Stimulated activated CD8-positive, alpha-beta memory T cell treated with anti-CD3 and anti-CD28 coated beads, Interleukin-7, amount 100 ng/mL, for 48 hours (primary cell): Measurements from ENCODE around the gene GJB6.

Experiments used
- DNase-seq, 2 donors: peaks; one replicate each; pipeline ENCODE4 v3.0.0-alpha.2; 2020; ENCODE audit warnings: low read depth in 1 of 2; ENCODE audit errors: extremely low read depth in 1 of 2

Gene GJB6

GRCh38 chr13:20227730-20228129 lies 4.4 kb downstream of the GJB6 start:
- no peak for DNase-seq

DNA sequence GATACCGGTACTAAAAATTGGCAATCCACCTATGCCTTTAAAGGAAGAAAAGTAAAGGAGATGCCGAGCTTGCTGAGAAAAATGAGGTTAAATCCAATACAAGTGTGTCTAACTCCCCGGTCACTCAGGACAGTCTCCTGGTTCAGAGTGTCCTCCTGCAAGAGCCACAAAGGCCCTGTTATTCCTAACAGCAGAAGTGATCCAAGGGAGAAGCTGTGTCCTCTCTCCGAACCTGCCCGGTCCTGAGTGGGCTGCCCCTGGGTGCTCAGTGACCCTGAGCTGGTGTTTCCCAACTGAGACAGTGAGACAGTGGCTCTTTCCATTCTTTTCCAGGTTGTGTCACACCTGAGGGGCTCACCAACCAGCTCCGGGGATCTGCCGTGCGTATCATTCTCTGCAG lies 4.8 kb downstream of the GJB6 start:
- DNase-seq, result no peak

GRCh38 chr13:20222553-20222952 lies 9.6 kb downstream of the GJB6 start:
- DNase-seq, result no peak

GRCh38 chr13:20221772-20222171 lies 10.3 kb downstream of the GJB6 start:
- DNase-seq, result no peak

- DNase-seq, result no peak
Measured at GRCh38 chr13:20219577-20219976, 12.5 kb downstream of the GJB6 start.

- DNase-seq, result no peak
Measured at GRCh38 chr13:20217168-20217567, 15.0 kb downstream of the GJB6 start.

DNA sequence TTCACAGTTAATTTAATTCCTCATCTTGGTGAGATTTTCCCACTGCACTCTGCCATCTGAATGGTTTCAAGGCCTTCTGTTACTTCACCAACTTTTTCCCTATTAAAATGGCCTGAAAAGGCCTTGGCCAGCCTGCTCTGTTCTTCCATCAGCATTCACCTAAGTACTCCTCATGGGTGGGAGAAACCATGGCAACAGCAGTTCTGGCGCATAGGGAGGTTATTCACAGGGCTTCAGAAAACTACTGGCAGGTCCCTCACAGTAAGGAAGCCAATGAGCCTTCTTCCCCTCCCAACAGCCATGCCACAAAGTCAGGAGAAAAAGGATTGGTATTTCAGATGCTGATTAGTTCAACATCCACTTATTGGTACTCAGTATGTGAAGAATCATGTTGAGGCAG lies 22.2 kb downstream of the GJB6 start:
- no peak for DNase-seq

GRCh38 chr13:20206698-20207235 lies 25.4 kb downstream of the GJB6 start:
- DNase-seq, result no peak

GRCh38 chr13:20206065-20206697 lies 25.9 kb downstream of the GJB6 start:
- DNase-seq, result no peak

- DNase-seq, result no peak
Measured at GRCh38 chr13:20198781-20199180, 33.3 kb downstream of the GJB6 start.

GRCh38 chr13:20197361-20197834 lies 34.7 kb downstream of the GJB6 start:
- DNase-seq, result no peak

DNA sequence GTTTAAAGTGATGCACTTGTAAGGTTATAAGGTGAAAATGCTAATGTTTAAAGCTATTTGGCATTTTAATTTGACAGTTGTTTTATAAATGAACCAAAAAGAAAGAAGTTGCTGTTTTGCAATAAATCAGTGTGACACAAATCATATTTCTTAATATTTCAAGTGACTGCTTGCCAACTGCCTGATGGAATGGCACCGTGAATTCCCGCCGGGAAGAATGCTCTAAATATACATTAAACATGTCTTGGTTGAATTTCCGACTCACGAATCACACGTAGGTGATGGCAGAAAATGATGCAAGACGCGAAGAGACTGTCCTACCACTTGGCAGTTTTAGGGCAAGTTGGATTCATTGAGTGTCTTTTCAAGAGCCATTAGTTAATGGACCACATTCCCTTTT lies 36.3 kb downstream of the GJB6 start:
- no peak for DNase-seq

DNA sequence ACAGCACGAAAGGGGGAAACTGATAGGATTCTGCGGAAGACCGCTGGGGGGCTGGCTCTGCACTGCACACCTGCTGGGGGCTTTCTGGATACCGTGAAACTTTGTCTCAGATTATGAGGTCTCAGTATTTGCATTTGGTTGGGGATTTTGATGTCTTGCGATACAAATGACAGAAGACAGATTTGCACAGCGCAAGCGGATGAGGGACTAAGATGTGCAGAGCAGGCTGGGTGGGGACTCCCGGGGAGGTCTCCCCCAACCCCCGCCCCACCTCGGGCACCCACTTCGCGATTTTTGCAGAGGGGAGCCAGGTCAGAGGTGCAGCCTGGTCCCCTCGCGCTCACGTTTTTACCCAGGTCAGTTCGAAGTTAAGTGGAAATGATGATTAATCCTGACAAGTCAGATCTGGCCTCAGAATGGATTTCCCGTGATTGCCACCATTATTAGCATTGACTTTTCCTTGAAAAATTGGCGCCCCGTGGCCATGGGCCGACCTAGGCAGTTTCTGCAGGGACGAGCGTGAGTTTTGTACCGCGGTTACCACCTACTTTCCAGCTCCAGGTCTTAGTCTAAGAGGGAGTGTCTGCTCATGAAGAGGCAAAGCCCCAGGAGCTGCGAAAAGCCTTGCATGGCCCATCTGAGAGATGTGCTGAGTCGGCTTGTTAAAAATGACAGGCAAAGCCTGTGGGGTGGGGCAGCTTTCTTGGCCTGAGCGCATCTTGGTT lies 38.0 kb downstream of the GJB6 start:
- no peak for DNase-seq

DNA sequence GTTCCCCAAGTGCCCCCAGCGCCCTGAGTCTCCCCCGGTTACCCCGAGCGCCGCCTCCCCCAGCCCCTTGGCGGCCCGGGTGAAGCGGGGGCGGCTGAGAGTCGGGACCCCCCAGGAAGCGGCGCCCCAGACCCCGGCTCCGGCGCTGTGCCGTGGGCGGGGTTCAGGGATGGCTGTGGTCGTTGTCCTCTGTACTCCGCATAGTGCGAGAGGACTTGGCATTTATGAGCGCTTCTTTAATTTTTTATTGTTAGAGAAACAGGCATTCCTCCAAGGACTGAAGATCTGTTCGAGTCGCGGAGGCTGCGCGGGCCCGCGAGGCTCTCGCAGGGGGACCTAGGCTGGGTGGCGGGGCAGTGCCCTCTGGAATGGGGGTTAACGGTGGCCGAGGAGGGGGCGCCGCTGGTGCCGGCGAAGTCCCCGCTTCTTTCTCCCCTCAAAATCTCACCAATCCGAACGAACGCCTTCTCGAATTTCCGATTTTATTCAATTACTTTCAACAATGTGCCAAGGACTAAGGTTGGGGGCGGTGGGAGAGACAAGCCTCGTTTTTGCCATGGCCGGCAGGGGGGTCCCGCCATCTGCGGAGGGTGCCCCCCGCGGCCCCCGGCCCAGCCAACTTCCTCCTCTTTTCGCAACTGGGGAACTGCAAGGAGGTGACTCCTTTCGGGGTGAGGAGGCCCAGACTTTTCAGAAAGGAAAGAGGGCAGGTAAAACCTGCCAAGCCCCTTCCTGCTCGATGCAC lies 38.8 kb downstream of the GJB6 start:
- DNase-seq, result no peak

GRCh38 chr13:20192836-20193161 lies 39.3 kb downstream of the GJB6 start, which contains the start of gene GJB2:
Gene GJB2 (minus strand): TSS chr13:20192938. CDS start chr13:20189581, 3,357 bp downstream.
- no peak for DNase-seq

DNA sequence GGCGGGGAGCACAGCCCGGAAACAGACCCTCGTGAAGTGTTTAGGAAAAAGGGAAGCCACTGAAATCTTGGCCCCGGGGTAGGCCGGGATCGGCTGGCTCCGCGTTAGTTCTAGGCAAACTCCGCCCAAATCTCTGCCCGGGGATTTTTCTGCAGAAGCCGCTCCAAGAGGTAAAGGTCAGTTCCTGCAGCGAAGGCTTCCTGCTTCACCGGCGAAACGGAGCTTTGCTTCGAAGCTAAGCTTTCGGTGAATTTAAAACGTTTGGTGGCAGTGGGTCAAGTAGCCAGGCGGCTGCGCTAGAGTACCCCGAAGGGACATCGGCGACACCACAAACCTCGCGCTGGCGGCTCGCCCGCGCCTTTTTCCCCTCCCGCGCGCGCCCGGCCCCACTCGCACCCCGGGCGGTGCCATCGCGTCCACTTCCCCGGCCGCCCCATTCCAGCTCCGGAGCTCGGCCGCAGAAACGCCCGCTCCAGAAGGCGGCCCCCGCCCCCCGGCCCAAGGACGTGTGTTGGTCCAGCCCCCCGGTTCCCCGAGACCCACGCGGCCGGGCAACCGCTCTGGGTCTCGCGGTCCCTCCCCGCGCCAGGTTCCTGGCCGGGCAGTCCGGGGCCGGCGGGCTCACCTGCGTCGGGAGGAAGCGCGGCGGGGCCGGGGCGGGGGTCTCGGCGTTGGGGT lies 39.8 kb downstream of the GJB6 start:
- DNase-seq, result no peak

DNA sequence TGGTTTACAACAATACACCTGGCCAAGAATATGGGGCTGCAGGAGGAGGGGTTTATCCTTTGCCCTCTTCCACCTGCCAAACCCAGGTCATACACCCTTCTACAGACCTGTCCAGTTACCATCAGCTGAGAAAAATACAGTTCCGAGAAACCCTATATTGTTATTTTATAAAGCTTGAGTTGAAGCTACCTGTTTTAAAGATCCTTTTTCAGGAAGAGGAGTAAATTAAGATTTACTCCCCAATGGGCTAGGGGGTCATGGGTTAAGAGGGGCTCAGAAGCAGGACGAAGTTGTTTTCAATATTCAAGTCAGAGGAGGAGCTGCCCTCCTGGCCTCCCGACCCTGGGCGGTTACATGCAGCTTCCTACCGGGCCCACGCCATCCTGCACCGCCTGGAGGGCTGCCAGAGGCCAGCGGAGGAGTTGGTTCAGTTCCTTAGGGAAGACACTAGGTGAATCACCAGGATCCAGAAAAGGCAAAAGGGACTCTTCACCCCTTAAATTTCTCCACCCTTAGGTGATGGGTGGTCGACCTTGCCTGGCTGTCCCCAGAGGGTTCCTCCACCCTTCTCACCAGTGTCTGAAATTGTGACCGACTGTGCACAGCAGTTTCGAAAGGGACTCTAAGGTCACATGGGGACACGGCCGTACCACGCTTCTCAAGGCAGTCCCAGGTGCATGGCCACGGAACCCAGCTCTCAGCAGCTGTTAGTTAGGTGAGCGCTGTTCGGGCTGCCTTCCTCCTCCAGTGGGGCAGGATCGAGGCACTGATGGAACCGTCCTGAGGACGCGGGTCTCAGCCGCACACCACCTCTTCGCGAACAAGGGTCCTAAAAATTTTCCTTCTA lies 40.6 kb downstream of the GJB6 start:
- DNase-seq, result no peak

DNA sequence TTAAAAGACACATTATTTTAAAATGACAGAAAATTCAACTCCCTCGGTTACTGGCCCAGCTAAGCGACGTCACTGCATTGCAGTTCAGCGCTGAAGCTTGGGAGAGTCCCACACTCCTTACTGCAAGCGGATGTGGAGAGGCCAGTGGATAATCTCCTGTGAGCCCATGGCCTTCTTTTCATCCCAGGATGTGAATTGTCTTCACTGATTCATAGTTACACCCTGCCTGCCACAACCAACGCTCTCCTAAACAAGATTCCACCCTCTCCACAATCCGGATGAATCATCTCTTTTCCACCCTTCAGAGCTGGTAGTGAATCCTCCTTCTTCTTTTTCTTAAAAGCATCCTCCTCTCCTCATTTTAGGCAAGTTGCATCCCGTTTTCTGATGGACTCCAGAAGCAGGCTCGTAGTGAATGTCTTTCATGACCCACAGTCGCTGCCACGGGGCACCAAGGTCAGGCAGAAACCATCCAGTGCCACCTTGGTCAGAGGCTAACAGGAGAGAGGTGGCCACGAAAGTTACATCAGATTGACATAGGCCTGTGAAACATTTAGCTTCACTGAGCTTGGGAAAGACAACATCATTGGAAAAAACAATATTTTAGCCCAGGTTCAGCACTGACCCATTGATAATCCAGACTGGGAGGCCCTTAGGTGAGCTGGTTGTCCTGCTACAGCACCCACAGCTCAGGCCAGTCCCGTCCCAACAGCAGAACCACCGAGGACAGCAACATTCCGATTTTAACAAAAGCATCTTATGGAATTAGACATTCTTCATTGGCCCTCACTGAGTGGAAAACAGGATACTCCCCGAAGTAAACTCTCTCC lies 41.4 kb downstream of the GJB6 start:
- DNase-seq, result no peak

- no peak for DNase-seq
Measured at GRCh38 chr13:20190076-20190475, 42.0 kb downstream of the GJB6 start.
